Activated naive CD8-positive, alpha-beta T cell treated with anti-CD3 and anti-CD28 coated beads, Interleukin-2, amount 10 ng/mL, durations not matched to agents 7 days and 5 days (primary cell): ENCODE measurements around the gene SSNA1. TPM values are rescaled to one million over a fixed set of nuclear protein-coding genes. Genes with fewer than 3 reads are reported as not detected.
A peak's percentile ranks its signal among the peaks of the same experiment; 100 is the strongest.

Experiments
- ATAC-seq: fragments of 150-1000 bp; cut with Tn5 transposase; one replicate; pipeline ENCODE4 v1.10.0; 2021; ENCODE audit warnings: low read depth, moderate library complexity
- POLR2A ChIA-PET: fragments of 350-600 bp; sonication (Branson Sonifier 250); formaldehyde crosslinking; loops from one replicate; lab custom pipeline; 2021; ENCODE audit warnings: antibody characterized with exemption; lab: Charles Lee
- DNase-seq: peaks from one replicate; pipeline ENCODE4 v3.0.0; 2021
- H3K27ac Mint-ChIP-seq: one replicate; pipeline ENCODE4 v1.8.0; 2022; ENCODE audit warnings: mild to moderate bottlenecking, mixed read lengths
- H3K27me3 Mint-ChIP-seq: one replicate; pipeline ENCODE4 v1.8.0; 2022; ENCODE audit warnings: mild to moderate bottlenecking, moderate library complexity, mixed read lengths
- H3K36me3 Mint-ChIP-seq: one replicate; pipeline ENCODE4 v1.8.0; 2021; ENCODE audit warnings: mild to moderate bottlenecking, mixed read lengths
- H3K4me1 Mint-ChIP-seq: one replicate; pipeline ENCODE4 v1.8.0; 2021; ENCODE audit warnings: mixed read lengths
- H3K4me3 Mint-ChIP-seq: one replicate; pipeline ENCODE4 v1.8.0; 2022; ENCODE audit warnings: mild to moderate bottlenecking, moderate library complexity, mixed read lengths
- H3K9me3 Mint-ChIP-seq: one replicate; pipeline ENCODE4 v1.8.0; 2021; ENCODE audit warnings: mixed read lengths
- total RNA-seq, 2 experiments: library from RNA; stranded (reverse); gene quantifications; one replicate each; pipeline ENCODE4 v1.2.3, GENCODE V29; 2021

SSNA1 gene
- total RNA-seq, 2 experiments from 2014 or later = 62.4 to 65.2 TPM

GRCh38 chr9:137159105-137160053 is 29.1 kb upstream of the SSNA1 start:
- ATAC-seq (no peak), DNase-seq (no peak)
- H3K4me3 Mint-ChIP-seq = no peak overlapping the region
- peak overlapping the region; percentile 23 for H3K27ac Mint-ChIP-seq
- no peaks in the 10 kb centered on the region for H3K36me3 Mint-ChIP-seq
- POLR2A ChIA-PET = interaction anchor here (2.3 kb wide), 1 partner anchor 30 kb away, joined by 9 read pairs; no protein-coding TSS in a partner anchor
- H3K9me3 Mint-ChIP-seq = no peaks in the 10 kb centered on the region
- H3K4me1 Mint-ChIP-seq = peaks cover 10% of the 10 kb centered on the region
- H3K27me3 Mint-ChIP-seq = peaks cover 33% of the 10 kb centered on the region

- peaks cover 10% of the 10 kb centered on the region for H3K4me1 Mint-ChIP-seq
- POLR2A ChIA-PET = no interaction called here
- H3K27ac Mint-ChIP-seq = no peak overlapping the region
- DNase-seq (no peak), ATAC-seq (no peak)
- peaks cover 33% of the 10 kb centered on the region for H3K27me3 Mint-ChIP-seq
- H3K36me3 Mint-ChIP-seq = no peaks in the 10 kb centered on the region
- H3K4me3 Mint-ChIP-seq = no peak overlapping the region
- no peaks in the 10 kb centered on the region for H3K9me3 Mint-ChIP-seq
Observed at GRCh38 chr9:137160054-137160425, 28.4 kb upstream of the SSNA1 start.

GRCh38 chr9:137160716-137161557 is 27.5 kb upstream of the SSNA1 start:
- POLR2A ChIA-PET = no interaction called here
- Mint-ChIP-seq H3K4me1 (peaks cover 10% of the 10 kb centered on the region), H3K36me3 (no peaks in the 10 kb centered on the region), H3K27me3 (peaks cover 34% of the 10 kb centered on the region), H3K27ac (no peak overlapping the region), H3K4me3 (no peak overlapping the region), H3K9me3 (no peaks in the 10 kb centered on the region)
- DNase-seq = no peak
- no peak for ATAC-seq

GRCh38 chr9:137161558-137162486 is 26.7 kb upstream of the SSNA1 start:
- Mint-ChIP-seq H3K27ac (no peak overlapping the region), H3K4me3 (no peak overlapping the region), H3K9me3 (no peaks in the 10 kb centered on the region), H3K4me1 (peaks cover 13% of the 10 kb centered on the region), H3K36me3 (no peaks in the 10 kb centered on the region), H3K27me3 (peaks cover 38% of the 10 kb centered on the region)
- ATAC-seq = no peak
- POLR2A ChIA-PET = interaction anchor here (0.6 kb wide), 1 partner anchor 18 kb away, joined by 3 read pairs; no protein-coding TSS in a partner anchor
- no peak for DNase-seq

- POLR2A ChIA-PET = interaction anchor here (0.6 kb wide), 1 partner anchor 19 kb away, joined by 3 read pairs; no protein-coding TSS in a partner anchor
- ATAC-seq (no peak), DNase-seq (no peak)
- peaks cover 13% of the 10 kb centered on the region for H3K4me1 Mint-ChIP-seq
- peaks cover 35% of the 10 kb centered on the region for H3K27me3 Mint-ChIP-seq
- no peak overlapping the region for H3K27ac Mint-ChIP-seq
- H3K9me3 Mint-ChIP-seq = no peaks in the 10 kb centered on the region
- H3K36me3 Mint-ChIP-seq = no peaks in the 10 kb centered on the region
- H3K4me3 Mint-ChIP-seq = no peak overlapping the region
Observed at GRCh38 chr9:137162505-137163364, 25.7 kb upstream of the SSNA1 start.

GRCh38 chr9:137163365-137163715 is 25.1 kb upstream of the SSNA1 start:
- H3K36me3 Mint-ChIP-seq = no peaks in the 10 kb centered on the region
- H3K9me3 Mint-ChIP-seq = no peaks in the 10 kb centered on the region
- peaks cover 8% of the 10 kb centered on the region for H3K4me1 Mint-ChIP-seq
- POLR2A ChIA-PET = no interaction called here
- no peak for ATAC-seq
- DNase-seq = no peak
- H3K27ac Mint-ChIP-seq = no peak overlapping the region
- no peak overlapping the region for H3K4me3 Mint-ChIP-seq
- H3K27me3 Mint-ChIP-seq = peaks cover 30% of the 10 kb centered on the region

- H3K4me3 Mint-ChIP-seq = no peak overlapping the region
- H3K9me3 Mint-ChIP-seq = no peaks in the 10 kb centered on the region
- DNase-seq (no peak), ATAC-seq (no peak)
- H3K4me1 Mint-ChIP-seq = peaks cover 6% of the 10 kb centered on the region
- H3K36me3 Mint-ChIP-seq = no peaks in the 10 kb centered on the region
- POLR2A ChIA-PET = no interaction called here
- no peak overlapping the region for H3K27ac Mint-ChIP-seq
- peaks cover 29% of the 10 kb centered on the region for H3K27me3 Mint-ChIP-seq
Observed at GRCh38 chr9:137163805-137164204, 24.7 kb upstream of the SSNA1 start.

- Mint-ChIP-seq H3K4me3 (no peak overlapping the region), H3K4me1 (peaks cover 3% of the 10 kb centered on the region), H3K36me3 (no peaks in the 10 kb centered on the region), H3K27me3 (peaks cover 21% of the 10 kb centered on the region), H3K27ac (no peak overlapping the region), H3K9me3 (no peaks in the 10 kb centered on the region)
- POLR2A ChIA-PET = interaction anchor here (1.4 kb wide), 1 partner anchor 23 kb away, joined by 3 read pairs; the partner anchor contains the start of genes ANAPC2 and SSNA1
- DNase-seq = no peak
- ATAC-seq = no peak
Observed at GRCh38 chr9:137164370-137165249, 23.9 kb upstream of the SSNA1 start.

- H3K4me3 Mint-ChIP-seq = no peak overlapping the region
Observed at GRCh38 chr9:137165250-137165836, 23.1 kb upstream of the SSNA1 start.

GRCh38 chr9:137166380-137167229 is 21.9 kb upstream of the SSNA1 start:
- H3K4me3 Mint-ChIP-seq = no peak overlapping the region
- ATAC-seq = no peak

More at GRCh38 chr9:137165250-137165836, 23.1 kb upstream of the SSNA1 start:
- Mint-ChIP-seq H3K36me3 (no peaks in the 10 kb centered on the region), H3K4me1 (peaks cover 3% of the 10 kb centered on the region), H3K27me3 (peaks cover 21% of the 10 kb centered on the region), H3K9me3 (no peaks in the 10 kb centered on the region), H3K27ac (no peak overlapping the region)
- no peak for DNase-seq
- POLR2A ChIA-PET = interaction anchor here (1.4 kb wide), 1 partner anchor 23 kb away, joined by 3 read pairs; the partner anchor contains the start of genes ANAPC2 and SSNA1
- no peak for ATAC-seq

More at GRCh38 chr9:137166380-137167229, 21.9 kb upstream of the SSNA1 start:
- Mint-ChIP-seq H3K4me1 (peaks cover 3% of the 10 kb centered on the region), H3K27me3 (peaks cover 26% of the 10 kb centered on the region), H3K27ac (no peak overlapping the region), H3K36me3 (no peaks in the 10 kb centered on the region), H3K9me3 (no peaks in the 10 kb centered on the region)
- DNase-seq = no peak
- POLR2A ChIA-PET = interaction anchor here (1.1 to 1.4 kb wide), 2 partner anchors 21 to 37 kb away, joined by 3 read pairs; partner anchors contain the start of genes ANAPC2 and SSNA1
